ENCODE results near the gene DEPDC1. TPM values are rescaled to one million over a fixed set of nuclear protein-coding genes. Genes with fewer than 3 reads are reported as not detected.

The DEPDC1 gene
- total and polyA plus RNA-seq, 4 donors: 0.52 to 18.3 (median 0.58) TPM; not detected in 1

DNA sequence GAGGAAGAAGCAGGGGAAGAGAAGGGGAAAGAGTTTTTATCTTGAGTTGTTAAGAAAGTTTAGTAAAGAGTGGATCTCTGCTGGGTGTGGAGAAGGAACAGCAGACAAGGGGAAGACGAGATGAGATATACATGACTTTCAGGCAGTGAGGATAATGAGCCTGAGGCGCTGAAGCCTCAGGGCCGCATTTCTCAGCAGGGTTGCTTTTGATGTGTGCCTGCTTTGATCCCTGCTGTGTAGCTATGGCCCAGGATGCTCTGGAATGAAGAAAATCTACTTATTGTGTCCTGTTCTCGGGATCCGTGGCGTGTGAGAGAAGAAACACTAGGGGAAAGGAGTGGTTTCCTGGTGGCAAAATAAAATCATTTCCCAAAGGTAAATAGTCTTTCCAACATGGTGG lies 32.0 kb downstream of the DEPDC1 start:
- Histone ChIP-seq H3K4me3 (ENCODE audit: low read depth in 1 of 3, low read length in 3 of 3) (no peak overlapping the region), H3K36me3 (ENCODE audit: control insufficient read depth in 4 of 4, insufficient read depth in 3 of 4, low read depth in 1 of 4, low read length in 3 of 4) (no peaks in the 10 kb centered on the region), H3K27me3 (ENCODE audit: control insufficient read depth in 4 of 4, insufficient read depth in 4 of 4, low read length in 3 of 4) (peaks cover 0 to 4% (median 0%) of the 10 kb centered on the region in 4 donors), H3K9ac (ENCODE audit: low read depth in 1 of 2, low read length in 2 of 2) (no peak overlapping the region), H3K4me1 (ENCODE audit: control insufficient read depth in 4 of 4, insufficient read depth in 4 of 4, low read length in 3 of 4) (no peaks in the 10 kb centered on the region), H3K9me3 (ENCODE audit: control insufficient read depth in 4 of 4, low read length in 3 of 4) (peaks cover 2 to 4% (median 2%) of the 10 kb centered on the region in 4 donors), H3K27ac (ENCODE audit: low read depth in 1 of 2, low read length in 2 of 2) (no peak overlapping the region)
- DNase-seq (ENCODE audit: low spot score): no peak
- WGBS: 50% methylated on average over 6 of the region's 6 CpGs
- TF ChIP-seq TAF1 (conservative IDR thresholded peaks at IDR 0.05) (no peak), EGR1 (IDR thresholded peaks at IDR 0.05; ENCODE audit: low read depth in 2 of 2) (no peak), RAD21 (IDR thresholded peaks at IDR 0.05) (no peak), GABPA (IDR thresholded peaks at IDR 0.05 in 1 of 2, conservative IDR thresholded peaks at IDR 0.05 in 1 of 2) (no peak), SP1 (IDR thresholded peaks at IDR 0.05) (no peak), CTCF (IDR thresholded peaks at IDR 0.05; ENCODE audit: low read depth, low read length, missing input control) (no peak), MAX (IDR thresholded peaks at IDR 0.05) (no peak), HNF4A (conservative IDR thresholded peaks at IDR 0.05) (no peak), FOXA2 (IDR thresholded peaks at IDR 0.05) (no peak), NR2F2 (IDR thresholded peaks at IDR 0.05) (no peak), HNF4G (IDR thresholded peaks at IDR 0.05) (no peak), FOXA1 (IDR thresholded peaks at IDR 0.05) (no peak), ZBTB33 (IDR thresholded peaks at IDR 0.05) (no peak), JUND (IDR thresholded peaks at IDR 0.05) (no peak), RXRA (IDR thresholded peaks at IDR 0.05) (no peak), YY1 (IDR thresholded peaks at IDR 0.05) (no peak)
- TF ChIP-seq, protein P1, sequence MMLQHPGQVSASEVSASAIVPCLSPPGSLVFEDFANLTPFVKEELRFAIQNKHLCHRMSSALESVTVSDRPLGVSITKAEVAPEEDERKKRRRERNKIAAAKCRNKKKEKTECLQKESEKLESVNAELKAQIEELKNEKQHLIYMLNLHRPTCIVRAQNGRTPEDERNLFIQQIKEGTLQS (IDR thresholded peaks at IDR 0.05): no peak
- TF ChIP-seq, protein P2, sequence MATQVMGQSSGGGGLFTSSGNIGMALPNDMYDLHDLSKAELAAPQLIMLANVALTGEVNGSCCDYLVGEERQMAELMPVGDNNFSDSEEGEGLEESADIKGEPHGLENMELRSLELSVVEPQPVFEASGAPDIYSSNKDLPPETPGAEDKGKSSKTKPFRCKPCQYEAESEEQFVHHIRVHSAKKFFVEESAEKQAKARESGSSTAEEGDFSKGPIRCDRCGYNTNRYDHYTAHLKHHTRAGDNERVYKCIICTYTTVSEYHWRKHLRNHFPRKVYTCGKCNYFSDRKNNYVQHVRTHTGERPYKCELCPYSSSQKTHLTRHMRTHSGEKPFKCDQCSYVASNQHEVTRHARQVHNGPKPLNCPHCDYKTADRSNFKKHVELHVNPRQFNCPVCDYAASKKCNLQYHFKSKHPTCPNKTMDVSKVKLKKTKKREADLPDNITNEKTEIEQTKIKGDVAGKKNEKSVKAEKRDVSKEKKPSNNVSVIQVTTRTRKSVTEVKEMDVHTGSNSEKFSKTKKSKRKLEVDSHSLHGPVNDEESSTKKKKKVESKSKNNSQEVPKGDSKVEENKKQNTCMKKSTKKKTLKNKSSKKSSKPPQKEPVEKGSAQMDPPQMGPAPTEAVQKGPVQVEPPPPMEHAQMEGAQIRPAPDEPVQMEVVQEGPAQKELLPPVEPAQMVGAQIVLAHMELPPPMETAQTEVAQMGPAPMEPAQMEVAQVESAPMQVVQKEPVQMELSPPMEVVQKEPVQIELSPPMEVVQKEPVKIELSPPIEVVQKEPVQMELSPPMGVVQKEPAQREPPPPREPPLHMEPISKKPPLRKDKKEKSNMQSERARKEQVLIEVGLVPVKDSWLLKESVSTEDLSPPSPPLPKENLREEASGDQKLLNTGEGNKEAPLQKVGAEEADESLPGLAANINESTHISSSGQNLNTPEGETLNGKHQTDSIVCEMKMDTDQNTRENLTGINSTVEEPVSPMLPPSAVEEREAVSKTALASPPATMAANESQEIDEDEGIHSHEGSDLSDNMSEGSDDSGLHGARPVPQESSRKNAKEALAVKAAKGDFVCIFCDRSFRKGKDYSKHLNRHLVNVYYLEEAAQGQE (IDR thresholded peaks at IDR 0.05): no peak

Data from liver (tissue), 9 donors.